Subcutaneous abdominal adipose tissue (tissue), 5 donors: ENCODE results near the gene TMEM235.

Experiments
- H3K27ac ChIP-seq: one replicate; pipeline ENCODE4 v1.7.0; 2013; ENCODE audit warnings: low read depth, mild to moderate bottlenecking, inconsistent platforms, low read length, moderate library complexity
- H3K27me3 ChIP-seq, 5 donors: one replicate each; pipeline ENCODE4 v1.7.0; 2013; ENCODE audit warnings: low read length in 5 of 5, inconsistent platforms in 1 of 5; ENCODE audit not compliant: control insufficient read depth in 5 of 5, insufficient read depth in 4 of 5
- H3K36me3 ChIP-seq, 5 donors: one replicate each; pipeline ENCODE4 v1.7.0; 2013; ENCODE audit warnings: low read length in 5 of 5; ENCODE audit not compliant: control insufficient read depth in 5 of 5, insufficient read depth in 5 of 5
- H3K4me1 ChIP-seq, 5 donors: one replicate each; pipeline ENCODE4 v1.7.0; 2013; ENCODE audit warnings: low read length in 5 of 5, mild to moderate bottlenecking in 3 of 5, moderate library complexity in 1 of 5; ENCODE audit not compliant: control insufficient read depth in 5 of 5, insufficient read depth in 5 of 5
- H3K4me3 ChIP-seq, 5 donors: one replicate each; pipeline ENCODE4 v1.7.0; 2013; ENCODE audit warnings: low read length in 5 of 5, low read depth in 1 of 5
- H3K9ac ChIP-seq, 5 donors: one replicate each; pipeline ENCODE4 v1.7.0; 2013; ENCODE audit warnings: low read length in 5 of 5, mild to moderate bottlenecking in 4 of 5, moderate library complexity in 3 of 5
- H3K9me3 ChIP-seq, 5 donors: one replicate each; pipeline ENCODE4 v1.7.0; 2013; ENCODE audit warnings: low read length in 5 of 5; ENCODE audit not compliant: control insufficient read depth in 5 of 5
- donor health status: healthy.
- donor health status: healthy.
- donor health status: healthy.
- donor health status: healthy.
- donor health status: healthy.

Gene TMEM235

GRCh38 chr17:78255029-78255656 is 23.7 kb downstream of the TMEM235 start:
- Histone ChIP-seq H3K36me3 (no peaks in the 10 kb centered on the region), H3K9me3 (no peaks in the 10 kb centered on the region), H3K4me3 (no peak overlapping the region), H3K9ac (no peak overlapping the region), H3K27me3 (peaks cover 0 to 10% (median 5%) of the 10 kb centered on the region in 5 donors), H3K4me1 (peaks cover 0 to 55% (median 33%) of the 10 kb centered on the region in 5 donors), H3K27ac (no peak overlapping the region)

DNA sequence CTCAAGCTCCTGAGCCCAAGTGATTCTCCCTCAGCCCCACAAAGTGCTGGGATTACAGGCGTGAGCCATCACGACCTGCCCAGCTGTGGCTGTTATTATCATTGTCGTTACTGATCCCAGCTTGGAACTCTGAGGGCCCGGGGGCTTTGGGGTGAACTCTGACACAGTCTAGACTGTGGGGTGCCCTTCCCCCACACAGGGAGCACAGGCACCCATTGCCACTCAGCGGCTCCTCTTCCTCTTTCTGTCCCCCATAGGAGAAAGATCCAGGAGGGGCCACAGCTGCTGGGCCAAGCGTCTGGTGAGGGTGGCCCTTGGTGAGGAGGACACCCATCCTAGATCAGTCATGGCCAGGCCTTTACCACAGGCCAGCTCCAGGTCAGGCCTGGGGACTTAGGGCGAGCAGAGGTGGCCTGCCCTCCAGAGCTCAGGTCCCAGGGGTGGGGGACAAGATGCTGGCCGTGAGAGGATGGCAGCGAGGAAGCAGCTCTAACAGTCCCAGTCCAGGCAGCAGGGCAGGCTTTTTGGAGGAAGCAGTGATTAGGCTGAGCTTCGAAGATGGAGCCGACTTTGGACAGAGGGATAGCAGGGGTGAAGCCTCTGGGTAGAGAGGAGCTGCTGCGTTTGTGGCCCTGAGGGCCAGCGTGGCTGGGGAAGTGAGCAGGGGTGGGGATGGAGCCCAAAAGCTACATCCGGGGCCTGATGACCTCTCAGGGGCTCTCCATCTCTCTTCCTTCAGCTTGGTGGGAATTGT is 24.7 kb downstream of the TMEM235 start:
- H3K9me3 ChIP-seq = no peaks in the 10 kb centered on the region
- no peaks in the 10 kb centered on the region for H3K36me3 ChIP-seq
- peaks cover 0 to 45% (median 25%) of the 10 kb centered on the region in 5 donors for H3K4me1 ChIP-seq
- peaks cover 0 to 9% (median 5%) of the 10 kb centered on the region in 5 donors for H3K27me3 ChIP-seq
- no peak overlapping the region for H3K27ac ChIP-seq
- no peak overlapping the region for H3K4me3 ChIP-seq
- H3K9ac ChIP-seq = no peak overlapping the region

GRCh38 chr17:78256707-78257591 is 25.5 kb downstream of the TMEM235 start:
- Histone ChIP-seq H3K27me3 (peaks cover 0 to 9% (median 5%) of the 10 kb centered on the region in 5 donors), H3K36me3 (no peaks in the 10 kb centered on the region), H3K9me3 (no peaks in the 10 kb centered on the region), H3K9ac (no peak overlapping the region), H3K27ac (no peak overlapping the region), H3K4me1 (peaks cover 0 to 41% (median 23%) of the 10 kb centered on the region in 5 donors), H3K4me3 (no peak overlapping the region)

GRCh38 chr17:78257810-78258322 is 26.4 kb downstream of the TMEM235 start:
- H3K27ac ChIP-seq = no peak overlapping the region
- no peak overlapping the region for H3K4me3 ChIP-seq

DNA sequence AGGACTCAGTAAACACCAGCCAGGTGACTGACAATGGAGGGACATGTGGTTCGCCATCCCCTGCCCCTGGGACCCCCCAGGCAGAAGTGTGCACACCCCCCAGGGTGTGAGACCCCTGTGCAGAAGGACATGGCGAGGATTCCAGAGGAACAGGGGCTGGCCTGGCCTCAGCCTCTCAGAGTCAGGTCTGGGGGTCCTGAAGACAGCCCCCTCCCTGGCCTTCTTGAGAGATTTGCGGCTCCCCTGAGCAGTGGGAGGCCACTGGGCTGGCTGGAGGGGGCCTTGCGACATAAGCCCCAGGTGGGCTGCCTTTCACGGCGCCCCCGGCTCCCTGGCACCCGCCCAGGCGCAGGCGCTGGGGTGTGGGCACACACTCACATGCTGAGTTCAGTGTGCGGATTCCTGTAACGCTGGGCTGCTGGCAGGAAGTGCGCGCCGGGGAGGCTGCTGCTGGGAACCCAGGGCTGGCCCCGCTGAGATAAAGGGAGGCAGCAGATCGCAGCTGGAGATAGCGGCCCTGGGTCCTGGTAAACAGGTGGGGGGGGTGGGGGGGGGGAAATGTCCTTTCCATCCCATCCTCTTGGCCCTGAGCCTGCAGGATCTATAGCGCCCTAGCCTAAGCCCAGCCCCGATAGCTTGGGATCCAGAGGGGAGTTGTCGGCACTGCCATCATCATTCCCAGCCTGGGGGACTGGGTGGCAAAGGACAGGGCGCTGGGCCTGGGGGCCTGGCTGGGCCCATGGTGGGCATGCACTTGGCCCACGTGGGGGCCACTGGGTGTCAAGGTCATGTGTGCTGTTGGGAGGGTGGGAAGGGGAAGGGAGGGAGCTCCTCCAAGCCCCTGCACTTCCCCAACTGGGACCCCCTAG is 27.1 kb downstream of the TMEM235 start:
- Histone ChIP-seq H3K4me1 (peaks cover 0 to 47% (median 20%) of the 10 kb centered on the region in 5 donors), H3K36me3 (no peaks in the 10 kb centered on the region), H3K27ac (no peak overlapping the region), H3K27me3 (peaks cover 0 to 9% (median 5%) of the 10 kb centered on the region in 5 donors), H3K9me3 (no peaks in the 10 kb centered on the region), H3K4me3 (no peak overlapping the region), H3K9ac (peak overlapping the region in 1 of 5 donors; percentile 46)

More at GRCh38 chr17:78257810-78258322, 26.4 kb downstream of the TMEM235 start:
- Histone ChIP-seq H3K9me3 (no peaks in the 10 kb centered on the region), H3K4me1 (peaks cover 0 to 43% (median 23%) of the 10 kb centered on the region in 5 donors), H3K36me3 (no peaks in the 10 kb centered on the region), H3K27me3 (peaks cover 0 to 9% (median 5%) of the 10 kb centered on the region in 5 donors), H3K9ac (peak overlapping the region in 1 of 5 donors; percentile 46)

DNA sequence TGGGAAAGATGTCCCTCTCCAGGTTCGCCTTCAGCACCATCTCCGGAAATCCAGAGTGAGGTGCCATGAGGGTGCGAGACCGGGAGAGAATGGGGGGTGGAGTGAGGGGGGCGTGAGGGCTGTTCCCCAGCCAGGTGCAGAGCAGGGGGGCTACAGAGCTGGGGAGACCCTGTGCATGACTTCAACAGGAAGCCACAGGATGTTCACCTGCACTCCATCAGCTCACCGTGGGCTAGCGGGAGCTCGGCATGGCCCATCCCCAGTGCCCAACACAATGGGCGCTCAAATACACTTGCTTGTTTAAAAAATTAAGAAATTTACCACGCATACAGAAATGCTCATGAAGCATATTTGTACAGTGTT is 27.7 kb downstream of the TMEM235 start:
- Histone ChIP-seq H3K4me3 (no peak overlapping the region), H3K9me3 (no peaks in the 10 kb centered on the region)

GRCh38 chr17:78263063-78263735 is 31.8 kb downstream of the TMEM235 start:
- Histone ChIP-seq H3K27me3 (peaks cover under 1 to 3% (median 2%) of the 10 kb centered on the region in 5 donors), H3K9ac (no peak overlapping the region), H3K36me3 (no peaks in the 10 kb centered on the region), H3K4me1 (peaks cover 0 to 22% (median 7%) of the 10 kb centered on the region in 5 donors), H3K27ac (no peak overlapping the region), H3K4me3 (no peak overlapping the region), H3K9me3 (no peaks in the 10 kb centered on the region)

More for the DNA sequence above, 27.7 kb downstream of the TMEM235 start:
- H3K27me3 ChIP-seq = peaks cover 0 to 9% (median 5%) of the 10 kb centered on the region in 5 donors
- no peak overlapping the region for H3K27ac ChIP-seq
- H3K4me1 ChIP-seq = peaks cover 0 to 42% (median 14%) of the 10 kb centered on the region in 5 donors
- H3K9ac ChIP-seq = no peak overlapping the region
- no peaks in the 10 kb centered on the region for H3K36me3 ChIP-seq

DNA sequence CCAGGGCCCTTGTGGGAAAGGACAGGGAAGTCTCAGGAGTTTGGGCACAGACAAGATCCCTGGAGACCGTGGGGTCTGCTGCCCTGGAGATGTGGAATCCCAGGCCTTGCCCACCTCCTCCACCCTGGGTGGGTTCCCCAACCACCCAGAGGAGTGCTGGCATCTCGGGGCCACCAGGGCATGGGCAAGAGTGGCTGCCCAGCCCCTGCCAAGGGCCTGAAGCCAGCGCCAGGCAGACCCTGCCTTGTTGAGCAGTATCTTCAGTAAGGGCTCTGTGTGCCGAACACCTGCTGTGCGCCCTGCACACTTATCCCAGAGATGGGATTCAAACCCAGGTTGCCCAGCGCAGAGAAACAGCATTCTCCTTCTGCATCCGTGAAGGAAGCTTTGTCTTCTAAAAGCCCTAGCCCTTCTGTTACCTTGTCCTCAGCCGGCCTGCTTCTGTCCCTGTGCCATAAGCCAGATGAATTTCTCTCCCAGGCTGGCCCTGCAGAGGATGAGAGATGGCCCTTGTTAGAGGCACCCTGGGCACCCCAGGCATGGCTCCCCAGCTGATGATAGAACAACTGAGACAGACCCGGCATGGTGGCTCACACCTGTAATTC is 32.4 kb downstream of the TMEM235 start:
- no peak overlapping the region for H3K9ac ChIP-seq
- peaks cover 3 to 5% (median 4%) of the 10 kb centered on the region in 5 donors for H3K27me3 ChIP-seq
- no peak overlapping the region for H3K4me3 ChIP-seq
- no peaks in the 10 kb centered on the region for H3K9me3 ChIP-seq
- H3K4me1 ChIP-seq = peaks cover 0 to 17% (median 3%) of the 10 kb centered on the region in 5 donors
- H3K36me3 ChIP-seq = no peaks in the 10 kb centered on the region
- no peak overlapping the region for H3K27ac ChIP-seq
